DOHH2 (cell line): ENCODE results near the gene IFT57.

ENCODE experiments used
- H3F3A ChIP-seq: fragments of 200-600 bp; sonication (generic), shearing (Covaris generic); 2 replicates; pipeline ENCODE4 v1.6.0; 2016; ENCODE audit warnings: antibody characterized with exemption, mild to moderate bottlenecking; ENCODE audit not compliant: control insufficient read depth, insufficient read depth
- H3K27ac ChIP-seq: fragments of 200-600 bp; sonication (generic); 2 replicates; pipeline ENCODE4 v1.5.1; 2014; ENCODE audit warnings: low read depth, mild to moderate bottlenecking, low read length, moderate library complexity
- H3K27me3 ChIP-seq: fragments of 200-600 bp; sonication (generic); 2 replicates; pipeline ENCODE4 v1.6.1; 2014; ENCODE audit warnings: mild to moderate bottlenecking, low read length, mixed read lengths; ENCODE audit not compliant: control insufficient read depth
- H3K36me3 ChIP-seq: fragments of 200-600 bp; sonication (generic); 2 replicates; pipeline ENCODE4 v1.6.1; 2014; ENCODE audit warnings: mild to moderate bottlenecking, low read length, moderate library complexity, mixed read lengths; ENCODE audit not compliant: control insufficient read depth
- H3K4me1 ChIP-seq: fragments of 200-600 bp; sonication (generic); 2 replicates; pipeline ENCODE4 v1.6.1; 2014; ENCODE audit warnings: mild to moderate bottlenecking, low read length, mixed read lengths; ENCODE audit not compliant: control insufficient read depth
- H3K4me2 ChIP-seq: fragments of 200-600 bp; sonication (generic); 2 replicates; pipeline ENCODE4 v1.6.0; 2014; ENCODE audit warnings: mild to moderate bottlenecking, low read length, moderate library complexity
- H3K4me3 ChIP-seq: fragments of 200-600 bp; sonication (generic); 2 replicates; pipeline ENCODE4 v1.5.1; 2014; ENCODE audit warnings: mild to moderate bottlenecking, low read length, mixed read lengths
- H3K79me2 ChIP-seq: fragments of 200-600 bp; sonication (generic); 2 replicates; pipeline ENCODE4 v1.6.1; 2014; ENCODE audit warnings: mild to moderate bottlenecking, low read length, mixed read lengths; ENCODE audit not compliant: control insufficient read depth
- H3K9me2 ChIP-seq: fragments of 200-600 bp; sonication (generic); replicated peaks from 2 replicates; pipeline ENCODE4 v1.6.1; 2014; ENCODE audit warnings: mild to moderate bottlenecking, low read length, mixed read lengths; ENCODE audit not compliant: control insufficient read depth
- H3K9me3 ChIP-seq: fragments of 200-600 bp; sonication (generic); 2 replicates; pipeline ENCODE4 v1.6.1; 2014; ENCODE audit warnings: antibody characterized with exemption, low read length, mixed read lengths; ENCODE audit not compliant: control insufficient read depth, insufficient read depth
- H4K20me1 ChIP-seq: fragments of 200-600 bp; sonication (generic); 2 replicates; pipeline ENCODE4 v1.6.0; 2014; ENCODE audit warnings: low read depth, mild to moderate bottlenecking, antibody characterized with exemption, low read length, moderate library complexity; ENCODE audit not compliant: control insufficient read depth, insufficient read depth
- CTCF ChIP-seq: fragments of 200-600 bp; sonication (generic); IDR thresholded peaks from one replicate; pipeline ENCODE4 v1.5.1; 2014; ENCODE audit warnings: antibody characterized with exemption, mild to moderate bottlenecking, low read depth, low read length; ENCODE audit not compliant: poor library complexity, severe bottlenecking
- EZH2phosphoT487 ChIP-seq: fragments of 200-600 bp; sonication (generic); IDR thresholded peaks from 2 replicates; pipeline ENCODE4 v1.6.1; 2017; ENCODE audit warnings: borderline replicate concordance, mild to moderate bottlenecking, antibody characterized with exemption, low read length, moderate library complexity, mixed read lengths

Gene IFT57

GRCh38 chr3:108133858-108134554, 88.2 kb downstream of the IFT57 start:
- peaks cover 10% of the 10 kb centered on the region; the same call in 1 of the 2 replicates for H3F3A ChIP-seq
- H4K20me1 ChIP-seq = peaks cover 16% of the 10 kb centered on the region
- TF ChIP-seq EZH2phosphoT487 (no peak), CTCF (no peak)
- peak overlapping the region; percentile 7; the same call in 1 of the 2 replicates for H3K4me2 ChIP-seq
- H3K9me2 ChIP-seq = no peaks in the 10 kb centered on the region
- H3K36me3 ChIP-seq = peaks cover 86% of the 10 kb centered on the region
- H3K4me1 ChIP-seq = peaks cover 69% of the 10 kb centered on the region
- H3K27me3 ChIP-seq = no peaks in the 10 kb centered on the region
- H3K9me3 ChIP-seq = no peaks in the 10 kb centered on the region
- no peak overlapping the region for H3K27ac ChIP-seq
- H3K4me3 ChIP-seq = no peak overlapping the region
- peaks cover 65% of the 10 kb centered on the region for H3K79me2 ChIP-seq

- no peak overlapping the region for H3K4me3 ChIP-seq
These were observed 89.2 kb downstream of the IFT57 start for GRCh38 chr3:108133048-108133369.

GRCh38 chr3:108131475-108132134, 90.6 kb downstream of the IFT57 start:
- Histone ChIP-seq H3K4me2 (peak overlapping the region; percentile 11), H3K27me3 (no peaks in the 10 kb centered on the region), H3K4me1 (peaks cover 88% of the 10 kb centered on the region), H3K27ac (no peak overlapping the region), H4K20me1 (peaks cover 16% of the 10 kb centered on the region), H3K79me2 (peaks cover 89% of the 10 kb centered on the region), H3K9me2 (no peaks in the 10 kb centered on the region), H3K9me3 (no peaks in the 10 kb centered on the region), H3K36me3 (peaks cover 90% of the 10 kb centered on the region), H3K4me3 (no peak overlapping the region), H3F3A (peaks cover 10% of the 10 kb centered on the region; the same call in 1 of the 2 replicates)
- TF ChIP-seq EZH2phosphoT487 = no peak
- TF ChIP-seq CTCF = no peak

More at GRCh38 chr3:108133048-108133369, 89.2 kb downstream of the IFT57 start:
- Histone ChIP-seq H3K27me3 (no peaks in the 10 kb centered on the region), H3K4me1 (peaks cover 79% of the 10 kb centered on the region), H3K27ac (no peak overlapping the region), H3K9me2 (no peaks in the 10 kb centered on the region), H3F3A (peaks cover 10% of the 10 kb centered on the region; the same call in 1 of the 2 replicates), H3K4me2 (peak overlapping the region; percentile 11; the same call in 1 of the 2 replicates), H4K20me1 (peaks cover 16% of the 10 kb centered on the region), H3K36me3 (peaks cover 89% of the 10 kb centered on the region), H3K79me2 (peaks cover 75% of the 10 kb centered on the region), H3K9me3 (no peaks in the 10 kb centered on the region)
- TF ChIP-seq EZH2phosphoT487 (no peak), CTCF (no peak)
